ENCODE measurements around the gene KLC1.

The KLC1 gene

DNA sequence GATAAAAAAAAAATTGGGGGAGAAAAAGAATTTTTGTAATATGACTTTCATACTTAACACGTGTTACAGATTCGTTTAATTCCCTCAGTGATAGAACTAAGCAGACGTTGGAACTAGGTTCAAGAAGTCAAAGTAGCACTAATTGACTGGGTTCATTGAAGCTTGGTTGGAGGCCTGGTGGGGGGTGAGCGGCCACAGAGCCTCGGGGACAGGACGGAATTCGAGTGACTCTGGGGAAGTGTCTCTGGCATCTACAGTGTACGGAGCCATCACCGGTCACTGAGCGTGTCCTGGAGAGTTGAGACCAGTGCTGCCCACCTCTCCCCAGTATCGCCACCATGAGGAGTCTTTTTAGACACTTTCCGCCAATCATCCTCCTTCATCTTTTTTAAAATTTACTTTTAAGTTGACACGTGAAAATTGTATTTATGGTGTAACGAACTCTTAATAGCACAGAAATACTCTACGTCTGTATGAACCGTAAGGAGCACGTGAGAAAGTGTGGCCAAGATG, 87.9 kb downstream of the KLC1 start:
- DNase-seq (ENCODE audit: low read depth in 2 of 2): no peak

DNA sequence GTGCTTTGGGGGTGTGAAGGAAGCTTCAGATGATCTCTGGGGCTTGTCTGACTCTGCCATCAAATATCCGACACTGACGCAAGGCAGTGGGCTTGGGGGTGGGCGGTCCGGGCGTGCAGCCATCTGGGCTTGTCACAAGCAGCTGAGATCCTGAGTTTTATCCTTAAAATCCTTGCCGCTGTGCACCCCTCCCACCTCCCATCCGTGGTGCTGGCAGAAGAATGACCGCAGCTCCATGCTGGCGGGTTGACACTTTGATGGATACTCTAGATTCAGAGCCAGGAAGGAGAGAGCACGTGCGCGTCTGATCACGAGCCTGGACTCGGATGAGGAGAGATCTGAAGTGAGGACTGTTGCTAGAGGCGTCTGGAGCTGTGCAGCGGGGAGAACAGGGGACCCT, 89.6 kb downstream of the KLC1 start:
- no peak overlapping the region for H3K4me3 ChIP-seq (replicated peaks in 1 of 2; ENCODE audit: low read depth in 2 of 2, low read length in 2 of 2)
- DNase-seq (ENCODE audit: low read depth in 2 of 2): peak in 1 of 2 donors; percentile 63

More for the DNA sequence above, 87.9 kb downstream of the KLC1 start:
- H3K4me3 ChIP-seq (replicated peaks in 1 of 2; ENCODE audit: low read depth in 2 of 2, low read length in 2 of 2): peak overlapping the region; percentile 67 to 80
- no peak for TF ChIP-seq CTCF (IDR thresholded peaks at IDR 0.05; ENCODE audit: low read depth, low read length)

GRCh38 chr14:103719751-103720150, 90.7 kb downstream of the KLC1 start:
- TF ChIP-seq CTCF (IDR thresholded peaks at IDR 0.05; ENCODE audit: low read depth, low read length): no peak
- no peak overlapping the region for H3K4me3 ChIP-seq (replicated peaks in 1 of 2; ENCODE audit: low read depth in 2 of 2, low read length in 2 of 2)
- DNase-seq (ENCODE audit: low read depth in 2 of 2): no peak

More for the DNA sequence above, 89.6 kb downstream of the KLC1 start:
- TF ChIP-seq CTCF (IDR thresholded peaks at IDR 0.05; ENCODE audit: low read depth, low read length): no peak

DNA sequence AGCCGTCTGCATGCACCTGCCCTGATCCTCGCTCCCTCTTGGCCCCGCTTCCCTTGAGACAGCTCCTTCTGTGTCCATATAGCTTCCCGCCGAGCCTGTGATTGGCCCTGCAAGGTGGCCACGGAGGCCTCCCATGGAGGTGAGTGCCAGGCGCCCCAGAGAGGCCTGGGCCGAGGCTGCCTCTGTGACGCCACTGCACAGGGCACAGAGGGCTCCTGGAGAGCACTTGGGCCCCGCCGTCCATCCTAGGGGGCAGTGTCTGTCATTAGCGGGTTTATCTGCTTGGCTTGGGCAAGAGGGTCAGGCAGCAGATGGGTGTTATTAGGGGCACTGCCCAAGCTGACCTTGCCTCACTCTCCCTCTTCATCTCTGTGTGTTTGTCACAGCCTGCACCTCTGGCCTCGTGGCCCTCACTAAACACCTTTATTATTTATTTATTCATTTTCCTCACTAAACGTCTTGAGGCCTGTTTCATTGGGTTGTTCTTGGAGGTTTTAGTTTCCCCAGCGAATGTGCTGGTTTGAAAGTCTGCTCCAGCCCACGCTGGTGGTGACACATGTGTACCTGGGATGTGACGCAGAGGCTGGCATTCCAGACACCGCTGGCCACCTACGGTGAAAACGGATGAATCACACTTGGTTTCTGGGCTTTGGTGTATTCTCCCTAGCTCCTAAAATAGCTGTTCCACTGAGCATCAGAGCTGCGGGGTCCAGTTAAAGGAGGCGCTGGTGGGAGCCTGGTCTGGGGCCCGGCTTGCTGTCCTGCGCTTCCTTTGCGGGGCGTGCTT, 92.5 kb downstream of the KLC1 start:
- DNase-seq (ENCODE audit: low read depth in 2 of 2): peak in 1 of 2 donors; percentile 63
- H3K4me3 ChIP-seq (replicated peaks in 1 of 2; ENCODE audit: low read depth in 2 of 2, low read length in 2 of 2): no peak overlapping the region
- TF ChIP-seq CTCF (IDR thresholded peaks at IDR 0.05; ENCODE audit: low read depth, low read length): no peak

DNA sequence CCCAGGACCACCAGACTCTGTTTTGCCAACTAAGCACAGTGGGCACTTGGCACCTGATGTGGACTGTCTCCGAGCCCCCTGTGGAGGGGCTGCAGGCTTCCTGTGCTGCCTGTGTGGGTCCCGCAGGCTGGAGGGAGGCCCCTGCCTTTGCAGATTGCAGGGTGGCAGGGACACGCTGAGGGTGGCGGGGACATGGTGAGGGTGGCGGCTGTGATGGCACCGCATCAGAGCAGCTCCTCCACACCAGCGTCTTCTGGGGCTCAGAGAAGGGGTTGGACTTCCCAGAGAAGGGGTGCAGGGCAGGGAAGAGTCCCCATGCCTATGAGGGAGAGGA, 94.7 kb downstream of the KLC1 start:
- no peak for TF ChIP-seq CTCF (IDR thresholded peaks at IDR 0.05; ENCODE audit: low read depth, low read length)
- DNase-seq (ENCODE audit: low read depth in 2 of 2): no peak
- H3K4me3 ChIP-seq (replicated peaks in 1 of 2; ENCODE audit: low read depth in 2 of 2, low read length in 2 of 2): no peak overlapping the region

GRCh38 chr14:103724116-103724515, 95.1 kb downstream of the KLC1 start:
- H3K4me3 ChIP-seq (replicated peaks in 1 of 2; ENCODE audit: low read depth in 2 of 2, low read length in 2 of 2): no peak overlapping the region
- peak; percentile 38 to 84 for DNase-seq (ENCODE audit: low read depth in 2 of 2)

More at GRCh38 chr14:103724116-103724515, 95.1 kb downstream of the KLC1 start:
- TF ChIP-seq CTCF (IDR thresholded peaks at IDR 0.05; ENCODE audit: low read depth, low read length): no peak

Data from cardiac fibroblast (primary cell).